ENCODE measurements around the gene INO80E. TPM values are rescaled to one million over a fixed set of nuclear protein-coding genes. Genes with fewer than 3 reads are reported as not detected.

INO80E gene
- polyA plus RNA-seq, 1 of the 3 experiments (the other 2 are of a cell fraction): 46.6 TPM

DNA sequence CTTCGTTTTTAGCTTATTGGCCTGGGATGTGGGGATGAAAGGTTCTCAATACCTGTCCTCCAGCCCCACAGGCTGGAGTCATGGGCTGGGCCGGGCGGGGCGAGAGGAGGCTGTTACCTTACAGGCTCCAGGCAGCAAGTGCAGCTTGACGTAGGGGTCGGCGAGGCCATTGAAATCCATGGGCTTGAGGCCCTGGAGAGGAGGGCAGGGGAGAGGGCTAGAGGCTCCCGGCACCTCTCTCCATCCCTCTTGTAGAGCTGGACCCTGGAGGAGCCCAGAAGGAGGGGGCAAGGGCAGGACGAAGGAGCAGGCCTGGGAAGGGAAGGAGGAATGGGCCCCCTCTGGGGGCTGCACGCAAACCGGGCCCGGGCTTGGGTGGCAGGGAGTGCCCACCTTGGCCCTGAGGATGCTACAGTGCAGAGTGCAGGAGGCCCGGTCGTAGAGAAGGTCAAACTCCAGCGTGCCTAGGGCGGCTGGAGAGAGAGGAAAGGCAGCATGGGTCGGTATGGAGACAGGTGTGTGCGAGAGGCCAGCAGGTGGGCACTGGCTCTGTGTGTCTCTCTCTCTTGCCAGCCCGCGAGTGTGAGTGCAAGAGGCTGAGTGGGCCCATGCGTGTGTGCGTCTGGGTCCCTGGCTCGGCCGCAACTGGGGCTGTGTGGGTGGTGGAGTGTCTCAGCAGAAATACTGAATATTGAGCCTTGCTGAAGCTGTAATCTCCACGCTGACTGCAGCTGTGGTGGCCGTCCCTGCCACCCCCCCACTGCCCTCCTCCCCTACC lies 13.2 kb downstream of the INO80E start:
- peaks cover 0 to 4% of the 10 kb centered on the region in 2 experiments for H3K36me3 ChIP-seq (replicated peaks in 1 of 2; ENCODE audit: control insufficient read depth in 1 of 2, insufficient read depth in 2 of 2, low read length in 1 of 2)
- no peaks in the 10 kb centered on the region for H3K79me2 ChIP-seq (ENCODE audit: insufficient read depth)
- no peaks in the 10 kb centered on the region for H4K20me1 ChIP-seq (ENCODE audit: insufficient read depth)
- peaks cover 0 to 5% of the 10 kb centered on the region in 2 experiments; a peak in 1 of 4 replicates for H3K4me1 ChIP-seq (ENCODE audit: control insufficient read depth in 1 of 2, insufficient read depth in 2 of 2, low read depth in 1 of 2, low read length in 1 of 2)
- H3K4me3 ChIP-seq (ENCODE audit: low read depth in 2 of 2, low read length in 1 of 2): no peak overlapping the region
- no peak for TF ChIP-seq JUND (IDR thresholded peaks at IDR 0.05)
- no peak for TF ChIP-seq MXI1 (IDR thresholded peaks at IDR 0.05; ENCODE audit: low read depth, low read length)
- no peak for TF ChIP-seq RFX5 (IDR thresholded peaks at IDR 0.05; ENCODE audit: low read length)
- no peak for TF ChIP-seq TAF1 (IDR thresholded peaks at IDR 0.05; ENCODE audit: borderline replicate concordance, low read depth, low read length)
- no peak for TF ChIP-seq EZH2phosphoT487 (IDR thresholded peaks at IDR 0.05; ENCODE audit: borderline replicate concordance, low read depth)
- no peak for TF ChIP-seq EP300 (IDR thresholded peaks at IDR 0.05; ENCODE audit: borderline replicate concordance in 1 of 2, low read depth in 1 of 2, low read length in 1 of 2)
- no peak for TF ChIP-seq YY1 (IDR thresholded peaks at IDR 0.05; ENCODE audit: low read depth)
- no peak for TF ChIP-seq ELF1 (IDR thresholded peaks at IDR 0.05)
- TF ChIP-seq CHD2 (IDR thresholded peaks at IDR 0.05; ENCODE audit: low read length, partially characterized antibody): no peak
- TF ChIP-seq MEF2A (IDR thresholded peaks at IDR 0.05; ENCODE audit: borderline replicate concordance, low read depth): no peak
- no peak for TF ChIP-seq PBX3 (IDR thresholded peaks at IDR 0.05)
- no peak for TF ChIP-seq SMC3 (IDR thresholded peaks at IDR 0.05; ENCODE audit: low read depth, low read length)
- no peak for TF ChIP-seq NFIC (IDR thresholded peaks at IDR 0.05; ENCODE audit: borderline replicate concordance)
- TF ChIP-seq, protein P1, sequence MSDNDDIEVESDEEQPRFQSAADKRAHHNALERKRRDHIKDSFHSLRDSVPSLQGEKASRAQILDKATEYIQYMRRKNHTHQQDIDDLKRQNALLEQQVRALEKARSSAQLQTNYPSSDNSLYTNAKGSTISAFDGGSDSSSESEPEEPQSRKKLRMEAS (IDR thresholded peaks at IDR 0.05; ENCODE audit: low read depth): no peak
- no peaks in the 10 kb centered on the region for H3K9me3 ChIP-seq
- H3K4me2 ChIP-seq: no peak overlapping the region
- H2AFZ ChIP-seq (ENCODE audit: low read depth): no peak overlapping the region
- H3F3A ChIP-seq (replicated peaks; ENCODE audit: insufficient read depth): no peaks in the 10 kb centered on the region
- H3K9me2 ChIP-seq: no peaks in the 10 kb centered on the region
- no peak overlapping the region for H3K9ac ChIP-seq
- CTCF ChIA-PET: interaction anchor here (0.6 to 2.0 kb wide), 4 partner anchors 22 to 190 kb away, joined by 3 to 8 read pairs (median 3); partner anchors contain the start of gene TLCD3B
- 88% methylated on average over 23 of the region's 26 CpGs for WGBS (ENCODE audit: low lambda C conversion rate)
- DNase-seq: no peak
- POLR2A ChIA-PET: interaction anchor here (1.1 kb wide), 1 partner anchor 9 kb away, joined by 3 read pairs; no protein-coding TSS in a partner anchor
- no peaks in the 10 kb centered on the region for H3K27me3 ChIP-seq (ENCODE audit: insufficient read depth)
- no peak overlapping the region for H3K27ac ChIP-seq (ENCODE audit: low read depth in 2 of 2, low read length in 1 of 2)

Measured in SK-N-SH (cell line).